BLaER1 treated with 17β-estradiol and CSF1 and Interleukin-3, amounts not matched to agents 10 nM and 100 nM (cell line): ENCODE measurements around the gene COLEC11.

Source experiments
- H3K27ac ChIP-seq, 11 experiments: shearing (Covaris generic); formaldehyde crosslinking; 2 replicates each; pipeline ENCODE4 v1.8.1; 2022
- H3K27me3 ChIP-seq, 11 experiments: shearing (Covaris generic); formaldehyde crosslinking; 2 replicates each; pipeline ENCODE4 v1.8.1; 2022
- H3K36me3 ChIP-seq, 11 experiments: shearing (Covaris generic); formaldehyde crosslinking; 2 replicates each; pipeline ENCODE4 v1.8.1; 2022
- H3K4me1 ChIP-seq, 10 experiments: shearing (Covaris generic); formaldehyde crosslinking; 2 replicates each; pipeline ENCODE4 v1.8.1; 2022
- H3K4me2 ChIP-seq, 11 experiments: shearing (Covaris generic); formaldehyde crosslinking; 2 replicates each; pipeline ENCODE4 v1.8.1; 2022
- H3K4me3 ChIP-seq, 10 experiments: shearing (Covaris generic); formaldehyde crosslinking; 2 replicates each; pipeline ENCODE4 v1.8.1; 2022
- H3K9ac ChIP-seq, 11 experiments: shearing (Covaris generic); formaldehyde crosslinking; 2 replicates each; pipeline ENCODE4 v1.8.1; 2022
- H3K9me3 ChIP-seq, 11 experiments: shearing (Covaris generic); formaldehyde crosslinking; replicated peaks in 1 of 11; 2 replicates each; pipeline ENCODE4 v1.8.1; 2022
- H4K20me1 ChIP-seq, 11 experiments: shearing (Covaris generic); formaldehyde crosslinking; 2 replicates each; pipeline ENCODE4 v1.8.1; 2022
- Cebpa-rat ChIP-seq, 11 experiments: shearing (Covaris generic); IDR thresholded peaks; 2 replicates each; pipeline ENCODE4 v1.8.1; 2022

Gene COLEC11

DNA sequence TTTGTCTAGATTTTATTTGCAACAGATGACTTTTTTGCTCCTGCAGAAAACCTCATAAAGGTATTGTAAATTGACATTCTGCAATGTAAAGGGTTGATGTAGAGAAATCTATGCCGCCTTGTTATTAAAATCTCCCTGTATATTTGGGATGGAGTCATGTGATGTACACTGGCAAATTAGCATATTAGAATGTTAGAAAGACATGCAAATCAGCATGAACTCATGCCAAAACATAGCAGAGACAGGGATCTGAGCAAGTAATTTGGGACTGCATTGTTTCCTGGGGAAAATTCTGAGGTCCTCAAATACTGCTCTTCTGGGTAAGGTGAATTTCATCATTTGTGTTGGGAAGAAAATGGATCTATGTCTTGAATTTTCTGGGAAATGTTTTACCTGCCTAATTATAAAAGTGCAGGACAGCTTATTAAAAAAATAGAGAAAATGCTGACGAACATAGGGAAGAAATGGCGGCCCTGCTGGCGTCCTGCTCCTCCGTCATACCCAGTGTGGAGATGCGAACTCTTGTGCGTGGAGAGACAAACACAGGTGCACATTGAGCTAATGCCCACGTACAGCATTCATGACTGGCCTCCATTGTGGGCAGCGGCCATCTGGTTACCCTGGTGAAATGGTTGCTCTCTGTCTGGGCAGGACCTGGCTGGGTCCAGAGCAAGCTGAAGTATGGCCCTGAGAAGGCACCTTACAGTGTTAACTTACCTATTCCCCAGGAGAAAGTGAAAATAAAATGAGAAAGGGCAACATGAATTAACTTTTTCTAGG is 79.3 kb downstream of the COLEC11 start:
- Histone ChIP-seq H3K4me2 (no peak overlapping the region), H3K27ac (no peak overlapping the region), H3K4me1 (peaks cover 0 to 9% (median 3%) of the 10 kb centered on the region in 10 experiments; a peak in 7 of 20 replicates), H3K9ac (no peak overlapping the region), H3K36me3 (no peaks in the 10 kb centered on the region), H3K9me3 (peaks cover 0 to 17% (median 4%) of the 10 kb centered on the region in 11 experiments; a peak in 5 of 22 replicates), H3K4me3 (no peak overlapping the region), H3K27me3 (no peaks in the 10 kb centered on the region), H4K20me1 (no peaks in the 10 kb centered on the region)
- TF ChIP-seq Cebpa-rat (IDR thresholded peaks at IDR 0.05) = no peak

DNA sequence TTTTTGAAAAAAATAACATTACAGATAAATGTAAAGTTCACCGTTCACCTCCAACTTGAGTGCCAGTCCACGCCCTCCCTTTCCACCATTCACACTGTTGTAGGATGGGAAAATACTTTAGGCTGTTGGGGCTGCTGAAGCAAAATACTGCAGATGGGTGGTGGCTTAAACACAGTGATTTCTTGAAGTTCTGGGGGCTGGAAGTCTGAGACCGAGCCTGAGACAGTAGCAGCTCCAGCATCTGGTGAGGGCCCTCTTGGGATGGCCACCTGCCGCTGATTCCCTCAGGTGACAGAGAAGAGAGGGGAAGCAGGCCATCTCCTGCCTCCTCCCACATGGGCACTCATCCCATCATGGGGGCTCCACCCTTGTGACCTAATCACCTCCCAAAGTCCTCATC is 80.8 kb downstream of the COLEC11 start:
- no peak overlapping the region for H3K4me2 ChIP-seq
- H3K27me3 ChIP-seq = no peaks in the 10 kb centered on the region
- no peaks in the 10 kb centered on the region for H3K36me3 ChIP-seq
- no peak overlapping the region for H3K4me3 ChIP-seq
- no peak overlapping the region for H3K9ac ChIP-seq
- H3K9me3 ChIP-seq = peaks cover 0 to 6% (median 0%) of the 10 kb centered on the region in 11 experiments; a peak in 2 of 22 replicates
- no peak for TF ChIP-seq Cebpa-rat (IDR thresholded peaks at IDR 0.05)
- H3K4me1 ChIP-seq = peaks cover 0 to 15% (median 3%) of the 10 kb centered on the region in 10 experiments; a peak in 8 of 20 replicates
- H4K20me1 ChIP-seq = no peaks in the 10 kb centered on the region
- H3K27ac ChIP-seq = no peak overlapping the region

GRCh38 chr2:3677436-3677835 is 82.5 kb downstream of the COLEC11 start:
- H3K4me2 ChIP-seq = no peak overlapping the region
- H3K4me3 ChIP-seq = no peak overlapping the region
- no peak for TF ChIP-seq Cebpa-rat (IDR thresholded peaks at IDR 0.05)

GRCh38 chr2:3678212-3678611 is 83.3 kb downstream of the COLEC11 start:
- no peak overlapping the region for H3K4me3 ChIP-seq
- no peaks in the 10 kb centered on the region for H3K27me3 ChIP-seq
- H3K9me3 ChIP-seq = peaks cover 0 to 3% (median 0%) of the 10 kb centered on the region in 11 experiments; a peak in 1 of 22 replicates
- no peaks in the 10 kb centered on the region for H4K20me1 ChIP-seq
- H3K4me1 ChIP-seq = peaks cover 12 to 40% (median 19%) of the 10 kb centered on the region in 10 experiments
- H3K27ac ChIP-seq = no peak overlapping the region
- no peak for TF ChIP-seq Cebpa-rat (IDR thresholded peaks at IDR 0.05)
- no peak overlapping the region for H3K9ac ChIP-seq
- H3K4me2 ChIP-seq = no peak overlapping the region
- no peaks in the 10 kb centered on the region for H3K36me3 ChIP-seq

More at GRCh38 chr2:3677436-3677835, 82.5 kb downstream of the COLEC11 start:
- H4K20me1 ChIP-seq = no peaks in the 10 kb centered on the region
- no peaks in the 10 kb centered on the region for H3K27me3 ChIP-seq
- H3K36me3 ChIP-seq = no peaks in the 10 kb centered on the region
- H3K4me1 ChIP-seq = peaks cover 4 to 32% (median 13%) of the 10 kb centered on the region in 10 experiments; a peak in 18 of 20 replicates
- peaks cover 0 to 3% (median 0%) of the 10 kb centered on the region in 11 experiments; a peak in 1 of 22 replicates for H3K9me3 ChIP-seq
- H3K27ac ChIP-seq = no peak overlapping the region
- H3K9ac ChIP-seq = no peak overlapping the region

DNA sequence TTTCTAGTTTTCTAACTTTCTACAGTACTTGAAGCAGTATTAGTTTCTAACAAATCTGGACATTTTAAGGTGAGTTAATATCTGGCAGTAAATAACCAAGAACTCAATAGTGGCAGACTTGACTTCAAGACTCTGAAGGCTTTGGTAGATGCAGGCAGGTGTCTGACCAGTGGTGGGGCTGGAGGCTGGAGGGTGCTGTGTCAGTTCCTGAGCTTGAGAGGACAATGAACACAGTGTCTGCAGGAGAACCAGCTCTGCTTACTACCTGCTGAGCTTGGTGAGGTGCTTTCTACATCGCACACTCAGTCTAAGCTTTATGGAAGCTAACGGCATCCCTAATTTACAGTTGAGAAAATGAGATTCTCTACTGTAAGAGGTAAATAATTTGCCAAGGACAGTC is 84.3 kb downstream of the COLEC11 start:
- Histone ChIP-seq H3K9ac (no peak overlapping the region), H3K36me3 (no peaks in the 10 kb centered on the region), H3K4me2 (no peak overlapping the region), H3K4me1 (peaks cover 17 to 50% (median 23%) of the 10 kb centered on the region in 10 experiments), H3K27ac (no peak overlapping the region), H3K4me3 (no peak overlapping the region), H3K9me3 (peaks cover 0 to 3% (median 0%) of the 10 kb centered on the region in 11 experiments; a peak in 1 of 22 replicates), H3K27me3 (no peaks in the 10 kb centered on the region), H4K20me1 (no peaks in the 10 kb centered on the region)
- no peak for TF ChIP-seq Cebpa-rat (IDR thresholded peaks at IDR 0.05)

GRCh38 chr2:3679616-3680393 is 84.9 kb downstream of the COLEC11 start:
- peaks cover 0 to 3% (median 0%) of the 10 kb centered on the region in 11 experiments; a peak in 1 of 22 replicates for H3K9me3 ChIP-seq
- H3K36me3 ChIP-seq = no peaks in the 10 kb centered on the region
- H3K4me1 ChIP-seq = peaks cover 17 to 51% (median 25%) of the 10 kb centered on the region in 10 experiments
- no peaks in the 10 kb centered on the region for H3K27me3 ChIP-seq
- H3K9ac ChIP-seq = no peak overlapping the region
- TF ChIP-seq Cebpa-rat (IDR thresholded peaks at IDR 0.05) = no peak
- no peaks in the 10 kb centered on the region for H4K20me1 ChIP-seq
- no peak overlapping the region for H3K4me3 ChIP-seq
- no peak overlapping the region for H3K27ac ChIP-seq
- no peak overlapping the region for H3K4me2 ChIP-seq

GRCh38 chr2:3680548-3681345 is 85.8 kb downstream of the COLEC11 start:
- TF ChIP-seq Cebpa-rat (IDR thresholded peaks at IDR 0.05) = no peak
- no peak overlapping the region for H3K27ac ChIP-seq
- H3K9me3 ChIP-seq = peaks cover 0 to 8% (median 0%) of the 10 kb centered on the region in 11 experiments; a peak in 1 of 22 replicates
- H3K4me1 ChIP-seq = peaks cover 17 to 50% (median 25%) of the 10 kb centered on the region in 10 experiments
- H4K20me1 ChIP-seq = no peaks in the 10 kb centered on the region
- H3K4me2 ChIP-seq = peak overlapping the region in 6 of 11 experiments; percentile 7 to 31 (median 18); a peak in 4 of 22 replicates
- H3K36me3 ChIP-seq = no peaks in the 10 kb centered on the region
- no peaks in the 10 kb centered on the region for H3K27me3 ChIP-seq
- no peak overlapping the region for H3K9ac ChIP-seq
- H3K4me3 ChIP-seq = no peak overlapping the region

DNA sequence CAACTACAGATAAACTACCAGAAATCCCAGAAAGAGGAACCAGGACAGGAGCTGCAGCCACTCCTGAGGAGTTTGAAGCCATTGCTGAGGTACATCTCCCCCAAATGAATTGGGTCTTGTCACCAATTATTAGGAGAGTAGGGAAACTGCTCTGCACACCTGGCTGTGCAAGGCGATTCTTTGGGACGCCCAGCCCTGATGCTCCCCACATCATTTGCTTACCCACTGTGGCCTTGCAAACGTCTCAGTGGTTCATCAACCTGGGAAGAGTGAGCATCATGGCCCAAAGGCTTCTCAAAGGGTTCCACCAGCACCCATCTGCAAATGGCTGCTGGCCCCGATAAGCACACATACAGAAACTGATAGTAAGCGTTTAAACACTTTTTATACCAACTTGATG is 86.7 kb downstream of the COLEC11 start:
- H3K4me3 ChIP-seq = no peak overlapping the region
- peaks cover 15 to 43% (median 25%) of the 10 kb centered on the region in 10 experiments for H3K4me1 ChIP-seq
- H3K4me2 ChIP-seq = peak overlapping the region in 2 of 11 experiments; percentile 15 to 80; a peak in 5 of 22 replicates
- H3K27ac ChIP-seq = no peak overlapping the region
- H3K9me3 ChIP-seq = peaks cover 0 to 8% (median 0%) of the 10 kb centered on the region in 11 experiments; a peak in 1 of 22 replicates
- H4K20me1 ChIP-seq = no peaks in the 10 kb centered on the region
- H3K27me3 ChIP-seq = no peaks in the 10 kb centered on the region
- no peaks in the 10 kb centered on the region for H3K36me3 ChIP-seq
- H3K9ac ChIP-seq = no peak overlapping the region
- no peak for TF ChIP-seq Cebpa-rat (IDR thresholded peaks at IDR 0.05)
